Erythroblast (primary cell): ENCODE results near the gene DHRS7B.

Experiments used
- GATA1 ChIP-seq: IDR thresholded peaks from 2 replicates; pipeline ENCODE4 v1.6.1; 2011; ENCODE audit warnings: low read depth, mild to moderate bottlenecking, control low read depth, low read length, moderate library complexity
- POLR2A ChIP-seq: IDR thresholded peaks from 2 replicates; pipeline ENCODE4 v1.6.1; 2011; ENCODE audit warnings: mild to moderate bottlenecking, low read length

- TF ChIP-seq POLR2A (no peak), GATA1 (no peak)
These were observed 19.7 kb downstream of the DHRS7B start for GRCh38 chr17:21146362-21147015.
